WTC11 (cell line): ENCODE results near the gene SARDH. TPM values are rescaled to one million over a fixed set of nuclear protein-coding genes. Genes with fewer than 3 reads are reported as not detected.
A peak's percentile ranks its signal among the peaks of the same experiment; 100 is the strongest.

ENCODE experiments used
- ATAC-seq: fragments of 200-7000 bp; cut with Tn5 transposase; 2 replicates; pipeline ENCODE4 v1.10.0; 2021; ENCODE audit warnings: mild to moderate bottlenecking, moderate library complexity
- Bru-seq: library from RNA; stranded (reverse); fragments of 400-500 nt; gene quantifications from one replicate; lab custom pipeline; 2021; lab: Mats Ljungman, UMichigan
- CTCF ChIA-PET: fragments of 300-600 bp; sonication (Branson Sonifier 250); formaldehyde crosslinking; loops from one replicate; lab custom pipeline; 2021; ENCODE audit warnings: antibody characterized with exemption; lab: Charles Lee
- POLR2A ChIA-PET: fragments of 350-600 bp; sonication (Branson Sonifier 250); formaldehyde crosslinking; loops from one replicate; lab custom pipeline; 2021; ENCODE audit warnings: antibody characterized with exemption; lab: Charles Lee
- DNase-seq: peaks from one replicate; pipeline ENCODE4 v3.0.0; 2021; ENCODE audit warnings: low spot score
- H3K27ac Mint-ChIP-seq: 2 replicates; pipeline ENCODE4 v1.8.0; 2021; ENCODE audit warnings: mixed read lengths
- H3K27me3 Mint-ChIP-seq: 2 replicates; pipeline ENCODE4 v1.8.0; 2021; ENCODE audit warnings: low read depth, mild to moderate bottlenecking, moderate library complexity, mixed read lengths
- H3K36me3 Mint-ChIP-seq: 2 replicates; pipeline ENCODE4 v1.8.0; 2021; ENCODE audit warnings: mixed read lengths
- H3K4me1 Mint-ChIP-seq: 2 replicates; pipeline ENCODE4 v1.8.0; 2022; ENCODE audit warnings: mixed read lengths
- H3K4me3 Mint-ChIP-seq: 2 replicates; pipeline ENCODE4 v1.8.0; 2021; ENCODE audit warnings: mild to moderate bottlenecking, moderate library complexity, mixed read lengths
- H3K9me3 Mint-ChIP-seq: 2 replicates; pipeline ENCODE4 v1.8.0; 2021; ENCODE audit warnings: mixed read lengths
- AFF4 ChIP-seq: sonication (generic); formaldehyde crosslinking; IDR thresholded peaks from 2 replicates; pipeline ENCODE4 v1.8.1; 2023; ENCODE audit warnings: mild to moderate bottlenecking, missing genetic modification reagents, borderline replicate concordance
- E2F4 ChIP-seq: sonication (generic); formaldehyde crosslinking; IDR thresholded peaks from 2 replicates; pipeline ENCODE4 v1.8.1; 2022; ENCODE audit warnings: low read depth, mild to moderate bottlenecking, moderate library complexity, missing genetic modification reagents, borderline replicate concordance
- E2F5 ChIP-seq: sonication (generic); formaldehyde crosslinking; IDR thresholded peaks from 2 replicates; pipeline ENCODE4 v1.8.1; 2022; ENCODE audit warnings: mild to moderate bottlenecking, moderate library complexity, missing genetic modification reagents
- IRF2 ChIP-seq: sonication (generic); formaldehyde crosslinking; IDR thresholded peaks from 2 replicates; pipeline ENCODE4 v1.8.0; 2022; ENCODE audit warnings: low read depth, missing genetic modification reagents, borderline replicate concordance
- JAZF1 ChIP-seq: fragments of 250-450 bp; sonication (Bioruptor Pico); IDR thresholded peaks from 2 replicates; pipeline ENCODE4 v1.9.0; 2021; ENCODE audit warnings: moderate library complexity, mild to moderate bottlenecking, inconsistent platforms
- KAT7 ChIP-seq: sonication (generic); formaldehyde crosslinking; IDR thresholded peaks from 2 replicates; pipeline ENCODE4 v1.8.1; 2023; ENCODE audit warnings: missing genetic modification reagents, mild to moderate bottlenecking, borderline replicate concordance
- SMAD3 ChIP-seq: sonication (generic); formaldehyde crosslinking; IDR thresholded peaks from 2 replicates; pipeline ENCODE4 v1.8.0; 2022; ENCODE audit warnings: missing genetic modification reagents, mild to moderate bottlenecking, borderline replicate concordance
- SOX15 ChIP-seq: fragments of 250-450 bp; sonication (Bioruptor Pico); IDR thresholded peaks from 2 replicates; pipeline ENCODE4 v1.9.0; 2021; ENCODE audit warnings: mild to moderate bottlenecking
- SP1 ChIP-seq: sonication (generic); formaldehyde crosslinking; conservative IDR thresholded peaks from 2 replicates; pipeline ENCODE4 v1.8.1; 2022; ENCODE audit warnings: missing genetic modification reagents
- TP53 ChIP-seq: sonication (generic); formaldehyde crosslinking; IDR thresholded peaks from 2 replicates; pipeline ENCODE4 v1.8.1; 2023; ENCODE audit warnings: mild to moderate bottlenecking, missing genetic modification reagents
- ZBTB43 ChIP-seq: sonication (generic); formaldehyde crosslinking; IDR thresholded peaks from 2 replicates; pipeline ENCODE4 v1.8.1; 2023; ENCODE audit warnings: mild to moderate bottlenecking, missing genetic modification reagents
- ZNF416 ChIP-seq: fragments of 250-450 bp; sonication (Bioruptor Pico); IDR thresholded peaks from 2 replicates; pipeline ENCODE4 v1.9.0; 2021; ENCODE audit warnings: mild to moderate bottlenecking, inconsistent platforms
- ZNF512 ChIP-seq: sonication (generic); formaldehyde crosslinking; IDR thresholded peaks from 2 replicates; pipeline ENCODE4 v1.8.1; 2022; ENCODE audit warnings: missing genetic modification reagents, borderline replicate concordance
- long read RNA-seq, 3 experiments: library from RNA in 1 of 3; library from capped mRNA in 1 of 3; library from polyadenylated mRNA in 1 of 3; unstranded in 2 of 3; stranded (forward) in 1 of 3; transcript quantifications; one replicate each; pipeline ENCODE4 v2.0.0, GENCODE V29; 2021
- total RNA-seq: library from RNA; stranded (reverse); gene quantifications from 3 replicates; pipeline ENCODE4 v1.2.3, GENCODE V29; 2021

Gene SARDH
- 8.5 to 15.2 TPM (median 13.7 TPM) in 3 replicates for total RNA-seq
- Bru-seq, nascent RNA, result percentile 33 among the genes with signal in this experiment
- long read RNA-seq, experiment 1, transcript SARDH-207 (21 exons, 3,216 nt), result major isoform, 30 of 48 reads
- long read RNA-seq, experiment 1, partial matches to known transcripts, result 12 of 48 reads
- long read RNA-seq, experiment 1, other reads (novel, unspliced or antisense), result 6 of 48 reads
- long read RNA-seq, experiment 2, transcript SARDH-207 (21 exons, 3,216 nt), result major isoform, 10 of 24 reads
- long read RNA-seq, experiment 2, partial matches to known transcripts, result 6 of 24 reads
- long read RNA-seq, experiment 2, other reads (novel, unspliced or antisense), result 7 of 24 reads
- long read RNA-seq, experiment 3, partial matches to known transcripts, result 2 of 3 reads
- long read RNA-seq, experiment 3, other reads (novel, unspliced or antisense), result 1 of 3 reads

- Mint-ChIP-seq H3K27me3 (peaks cover 4% of the 10 kb centered on the region; the same call in 1 of the 2 replicates), H3K36me3 (no peaks in the 10 kb centered on the region), H3K27ac (no peak within 1 kb of the TSS), H3K4me3 (peak within 1 kb of the TSS; percentile 46), H3K4me1 (peaks cover 31% of the 10 kb centered on the region), H3K9me3 (peaks cover 3% of the 10 kb centered on the region; the same call in 1 of the 2 replicates)
- DNase-seq (peak; percentile 84), ATAC-seq (peak; percentile 79)
- no peak for TF ChIP-seq ZNF416 (CRISPR knock-in tag)
- peak; percentile 78 for TF ChIP-seq SP1 (CRISPR knock-in tag)
- peak; percentile 41; the same call in 1 of the 2 replicates for TF ChIP-seq E2F5 (CRISPR knock-in tag)
- POLR2A ChIA-PET, result interaction anchor here (0.7 kb wide), 2 partner anchors 22 to 82 kb away, joined by 3 to 4 read pairs; no protein-coding TSS in a partner anchor
- CTCF ChIA-PET, result interaction anchor here (0.6 to 1.9 kb wide), 16 partner anchors 8 to 564 kb away, joined by 3 to 12 read pairs (median 4); partner anchors contain the start of genes BRD3OS and CACFD1
These were observed at the start of gene SARDH for GRCh38 chr9:133737774-133738639. TSS of gene SARDH (minus strand) at chr9:133738352. CDS start at chr9:133734173, 4,179 bp downstream.

GRCh38 chr9:133787754-133788025 lies 49.5 kb upstream of the SARDH start:
- H3K9me3 Mint-ChIP-seq, result no peaks in the 10 kb centered on the region
- ChIA-PET POLR2A (no interaction called here), CTCF (interaction anchor here (0.6 to 2.5 kb wide), 8 partner anchors 19 to 518 kb away, joined by 4 to 18 read pairs (median 6); no protein-coding TSS in a partner anchor)
- H3K36me3 Mint-ChIP-seq, result peaks cover 14% of the 10 kb centered on the region; the same call in 1 of the 2 replicates
- H3K27ac Mint-ChIP-seq, result no peak overlapping the region
- no peaks in the 10 kb centered on the region for H3K27me3 Mint-ChIP-seq
- H3K4me1 Mint-ChIP-seq, result no peaks in the 10 kb centered on the region
- DNase-seq, result peak; percentile 73
- peak; percentile 98 for ATAC-seq
- H3K4me3 Mint-ChIP-seq, result no peak overlapping the region
- TF ChIP-seq E2F4 (CRISPR knock-in tag), result no peak
- no peak for TF ChIP-seq TP53
- TF ChIP-seq E2F5 (CRISPR knock-in tag), result no peak
- TF ChIP-seq ZNF512, result no peak
- TF ChIP-seq SMAD3 (CRISPR knock-in tag), result no peak
- no peak for TF ChIP-seq ZBTB43
- TF ChIP-seq SOX15, result no peak

- H3K27me3 Mint-ChIP-seq, result no peaks in the 10 kb centered on the region
- ChIA-PET POLR2A (no interaction called here), CTCF (interaction anchor here (0.6 to 2.5 kb wide), 7 partner anchors 18 to 518 kb away, joined by 4 to 18 read pairs (median 6); no protein-coding TSS in a partner anchor)
- ATAC-seq (no peak), DNase-seq (no peak)
- peaks cover 12% of the 10 kb centered on the region; the same call in 1 of the 2 replicates for H3K36me3 Mint-ChIP-seq
- no peaks in the 10 kb centered on the region for H3K9me3 Mint-ChIP-seq
- no peak overlapping the region for H3K4me3 Mint-ChIP-seq
- H3K4me1 Mint-ChIP-seq, result no peaks in the 10 kb centered on the region
- H3K27ac Mint-ChIP-seq, result no peak overlapping the region
- TF ChIP-seq IRF2 (CRISPR knock-in tag) (no peak), SOX15 (no peak), KAT7 (CRISPR knock-in tag) (no peak), AFF4 (CRISPR knock-in tag) (no peak), JAZF1 (CRISPR knock-in tag) (no peak)
These were observed 49.0 kb upstream of the SARDH start for GRCh38 chr9:133786907-133787753.
